Osteocyte (in vitro differentiated cells): ENCODE measurements around the gene GPR25. TPM values are rescaled to one million over a fixed set of nuclear protein-coding genes. Genes with fewer than 3 reads are reported as not detected.

Experiments used
- DNase-seq: peaks from one replicate; pipeline ENCODE4 v3.0.0; 2021; ENCODE audit warnings: mixed read lengths; ENCODE audit not compliant: unreplicated experiment; ENCODE audit errors: extremely low spot score
- H3K27ac Mint-ChIP-seq: one replicate; pipeline ENCODE4 v1.8.0; 2021; ENCODE audit warnings: mild to moderate bottlenecking, mixed read lengths; ENCODE audit not compliant: unreplicated experiment
- H3K27me3 Mint-ChIP-seq: one replicate; pipeline ENCODE4 v1.8.0; 2021; ENCODE audit warnings: mixed read lengths; ENCODE audit not compliant: unreplicated experiment
- H3K36me3 Mint-ChIP-seq: one replicate; pipeline ENCODE4 v1.8.0; 2021; ENCODE audit warnings: mixed read lengths; ENCODE audit not compliant: unreplicated experiment
- H3K4me1 Mint-ChIP-seq: one replicate; pipeline ENCODE4 v1.8.0; 2021; ENCODE audit warnings: mixed read lengths; ENCODE audit not compliant: unreplicated experiment
- H3K4me3 Mint-ChIP-seq: one replicate; pipeline ENCODE4 v1.8.0; 2021; ENCODE audit warnings: mild to moderate bottlenecking, moderate library complexity, mixed read lengths; ENCODE audit not compliant: unreplicated experiment
- H3K9me3 Mint-ChIP-seq: one replicate; pipeline ENCODE4 v1.8.0; 2021; ENCODE audit warnings: mixed read lengths; ENCODE audit not compliant: unreplicated experiment
- total RNA-seq: library from RNA; stranded (reverse); gene quantifications from 2 replicates; pipeline ENCODE4 v1.2.1, GENCODE V29; 2021
- TF ChIP-seq, protein P1 (sequence below): fragments of 200-600 bp; sonication (generic); IDR thresholded peaks from 2 replicates; pipeline ENCODE4 v1.5.0; 2021; ENCODE audit warnings: antibody characterized with exemption, mild to moderate bottlenecking, moderate library complexity

Gene GPR25
- total RNA-seq, 1 donor from 2014 or later, result not detected

DNA sequence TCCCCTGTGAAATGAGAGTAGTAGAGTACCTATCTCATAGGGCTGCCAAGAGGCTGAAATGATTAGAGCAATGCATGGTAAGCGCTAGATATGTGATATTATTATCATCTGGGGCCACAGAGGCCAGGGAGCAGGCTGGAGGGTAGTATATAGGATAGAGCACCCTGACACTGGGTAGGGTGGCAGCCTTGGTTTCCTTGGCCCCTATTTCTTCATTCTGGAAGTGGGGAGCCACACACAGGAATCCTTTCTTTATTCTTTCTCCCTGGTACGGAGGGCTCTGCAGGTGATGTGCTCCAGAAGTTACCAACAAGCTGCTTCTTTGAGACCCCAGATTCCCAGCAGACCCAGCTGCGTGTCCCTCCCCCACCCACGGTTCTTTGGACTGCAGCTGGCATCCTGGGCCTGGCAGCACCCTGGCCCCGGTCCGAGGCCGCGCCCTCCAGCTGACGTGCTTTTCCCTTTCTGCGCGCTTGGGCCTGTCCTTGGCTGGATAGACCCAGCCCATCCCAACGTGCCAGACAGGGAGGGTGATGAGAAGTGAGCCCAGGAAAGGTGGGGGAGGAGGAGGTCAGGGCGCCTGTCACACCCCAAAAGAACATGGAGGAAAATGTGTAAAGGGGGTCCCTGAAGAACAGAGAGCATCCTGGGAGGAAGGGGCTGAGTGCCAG lies 40.1 kb downstream of the GPR25 start:
- Mint-ChIP-seq H3K9me3 (no peaks in the 10 kb centered on the region), H3K4me1 (no peaks in the 10 kb centered on the region), H3K4me3 (no peak overlapping the region), H3K36me3 (no peaks in the 10 kb centered on the region), H3K27ac (no peak overlapping the region), H3K27me3 (no peaks in the 10 kb centered on the region)
- DNase-seq, result no peak
- TF ChIP-seq, protein P1, sequence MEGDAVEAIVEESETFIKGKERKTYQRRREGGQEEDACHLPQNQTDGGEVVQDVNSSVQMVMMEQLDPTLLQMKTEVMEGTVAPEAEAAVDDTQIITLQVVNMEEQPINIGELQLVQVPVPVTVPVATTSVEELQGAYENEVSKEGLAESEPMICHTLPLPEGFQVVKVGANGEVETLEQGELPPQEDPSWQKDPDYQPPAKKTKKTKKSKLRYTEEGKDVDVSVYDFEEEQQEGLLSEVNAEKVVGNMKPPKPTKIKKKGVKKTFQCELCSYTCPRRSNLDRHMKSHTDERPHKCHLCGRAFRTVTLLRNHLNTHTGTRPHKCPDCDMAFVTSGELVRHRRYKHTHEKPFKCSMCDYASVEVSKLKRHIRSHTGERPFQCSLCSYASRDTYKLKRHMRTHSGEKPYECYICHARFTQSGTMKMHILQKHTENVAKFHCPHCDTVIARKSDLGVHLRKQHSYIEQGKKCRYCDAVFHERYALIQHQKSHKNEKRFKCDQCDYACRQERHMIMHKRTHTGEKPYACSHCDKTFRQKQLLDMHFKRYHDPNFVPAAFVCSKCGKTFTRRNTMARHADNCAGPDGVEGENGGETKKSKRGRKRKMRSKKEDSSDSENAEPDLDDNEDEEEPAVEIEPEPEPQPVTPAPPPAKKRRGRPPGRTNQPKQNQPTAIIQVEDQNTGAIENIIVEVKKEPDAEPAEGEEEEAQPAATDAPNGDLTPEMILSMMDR, result no peak

DNA sequence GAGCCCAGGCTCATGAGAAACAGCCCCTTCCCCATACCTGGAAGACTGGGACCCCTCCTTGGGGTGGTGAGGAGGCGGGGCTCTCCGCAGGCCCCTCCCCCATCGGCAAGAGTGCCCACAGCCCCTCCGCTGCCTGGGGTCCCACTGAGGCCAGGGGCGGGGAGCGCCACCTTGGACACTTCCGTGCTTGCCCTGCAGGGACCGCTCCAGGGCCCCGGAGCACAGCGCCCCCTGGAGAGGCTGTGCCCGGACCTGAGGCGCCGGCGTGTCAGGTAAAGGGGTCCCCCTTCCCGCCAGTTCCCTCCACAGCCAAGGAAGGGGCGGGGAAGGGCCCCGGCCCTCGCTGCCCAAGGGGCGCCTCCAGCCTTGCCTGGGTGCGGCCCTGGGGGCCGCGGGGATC lies 43.4 kb downstream of the GPR25 start:
- Mint-ChIP-seq H3K4me1 (no peaks in the 10 kb centered on the region), H3K27ac (no peak overlapping the region), H3K36me3 (no peaks in the 10 kb centered on the region), H3K27me3 (no peaks in the 10 kb centered on the region), H3K9me3 (no peaks in the 10 kb centered on the region), H3K4me3 (no peak overlapping the region)
- TF ChIP-seq, protein P1, result no peak
- no peak for DNase-seq

DNA sequence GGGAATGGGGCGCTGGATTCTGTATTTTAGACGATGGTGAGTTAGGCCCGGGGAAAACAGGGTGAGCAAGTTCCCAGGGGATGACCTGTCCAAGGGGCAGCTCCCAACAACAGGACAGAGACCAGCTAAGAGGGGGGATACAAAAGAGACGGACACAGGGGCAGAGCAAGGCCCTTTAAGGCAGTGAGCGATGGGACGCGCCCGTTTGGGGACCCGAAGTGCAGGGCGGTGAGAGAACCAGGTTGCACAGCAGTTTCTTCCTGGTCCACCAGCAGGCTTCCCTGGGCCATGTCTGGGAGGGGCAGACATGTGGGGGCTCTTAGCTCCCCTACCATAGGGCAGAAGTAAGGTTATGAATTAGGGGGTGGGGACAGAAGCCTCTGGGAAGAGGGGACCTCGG lies 43.9 kb downstream of the GPR25 start:
- Mint-ChIP-seq H3K9me3 (no peaks in the 10 kb centered on the region), H3K4me1 (no peaks in the 10 kb centered on the region), H3K27ac (no peak overlapping the region), H3K36me3 (no peaks in the 10 kb centered on the region), H3K4me3 (no peak overlapping the region), H3K27me3 (no peaks in the 10 kb centered on the region)
- TF ChIP-seq, protein P1, result no peak
- DNase-seq, result no peak

DNA sequence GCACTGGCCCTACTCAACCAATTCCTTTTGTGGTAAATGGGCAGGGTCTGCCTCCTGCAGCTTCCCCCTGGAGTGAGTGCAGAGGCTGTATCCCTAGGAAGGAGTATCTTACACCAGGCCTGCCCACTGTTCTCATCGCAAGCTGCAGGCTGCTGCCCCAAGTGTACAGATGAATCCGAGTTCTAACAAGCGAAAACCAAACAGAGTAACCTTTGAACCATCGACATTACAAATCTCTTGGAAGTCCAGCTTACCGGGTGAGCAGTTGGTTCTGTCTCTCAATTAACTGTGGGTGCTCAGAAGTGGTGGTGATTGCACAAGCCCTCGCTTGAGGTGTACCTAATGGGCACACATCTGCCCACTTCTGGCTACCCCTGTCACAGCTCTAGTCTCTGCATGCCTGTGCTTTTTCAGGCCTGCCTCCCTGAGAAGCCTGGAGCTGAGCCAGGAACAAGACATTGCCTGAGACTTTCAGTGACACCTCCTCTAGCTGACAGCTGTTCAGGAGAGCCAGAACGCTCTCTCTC lies 44.6 kb downstream of the GPR25 start:
- H3K27me3 Mint-ChIP-seq, result no peaks in the 10 kb centered on the region
- H3K4me3 Mint-ChIP-seq, result no peak overlapping the region
- no peak overlapping the region for H3K27ac Mint-ChIP-seq
- TF ChIP-seq, protein P1, result no peak
- H3K36me3 Mint-ChIP-seq, result no peaks in the 10 kb centered on the region
- DNase-seq, result no peak
- H3K4me1 Mint-ChIP-seq, result no peaks in the 10 kb centered on the region
- no peaks in the 10 kb centered on the region for H3K9me3 Mint-ChIP-seq

DNA sequence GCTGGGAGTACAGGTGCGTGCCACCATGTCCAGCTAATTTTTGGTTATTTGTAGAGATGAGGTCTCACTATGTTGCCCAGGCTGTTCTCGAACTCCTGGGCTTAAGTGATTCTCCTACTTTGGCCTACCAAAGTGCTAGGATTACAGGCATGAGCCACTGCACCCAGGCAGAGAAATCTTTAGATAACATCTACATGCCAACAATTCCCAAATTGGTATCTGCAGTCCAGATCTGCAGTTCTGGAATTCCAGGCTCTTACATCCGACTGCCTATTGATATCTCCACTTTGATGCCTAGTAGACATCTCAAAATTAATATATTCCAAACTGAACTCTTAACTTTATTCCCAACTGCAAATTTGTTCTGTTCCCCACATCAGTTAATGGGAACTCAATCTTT lies 45.2 kb downstream of the GPR25 start:
- Mint-ChIP-seq H3K9me3 (no peaks in the 10 kb centered on the region), H3K36me3 (no peaks in the 10 kb centered on the region), H3K4me1 (peaks cover 3% of the 10 kb centered on the region), H3K27ac (no peak overlapping the region), H3K27me3 (no peaks in the 10 kb centered on the region), H3K4me3 (no peak overlapping the region)
- DNase-seq, result no peak
- TF ChIP-seq, protein P1, result no peak
